Keratinocyte (primary cell): ENCODE measurements around the gene KLHDC7A.

Source experiments
- EZH2 ChIP-seq: IDR thresholded peaks from one replicate; pipeline ENCODE4 v1.6.1; 2012; ENCODE audit warnings: inconsistent platforms, mild to moderate bottlenecking, low read length, moderate library complexity
- TF ChIP-seq, protein P1 (sequence below), 3 experiments: IDR thresholded peaks in 1 of 3; conservative IDR thresholded peaks in 1 of 3; optimal IDR thresholded peaks in 1 of 3; 2 replicates in 2 of 3; 3 replicates in 1 of 3; pipeline versions ENCODE3 to v1.5.1; 2011; ENCODE audit warnings: low read length in 3 of 3, mild to moderate bottlenecking in 3 of 3, moderate library complexity in 2 of 3, control low read depth in 1 of 3, inconsistent platforms in 1 of 3; ENCODE audit not compliant: insufficient read depth in 2 of 3; ENCODE audit errors: extremely low read depth in 1 of 3

DNA sequence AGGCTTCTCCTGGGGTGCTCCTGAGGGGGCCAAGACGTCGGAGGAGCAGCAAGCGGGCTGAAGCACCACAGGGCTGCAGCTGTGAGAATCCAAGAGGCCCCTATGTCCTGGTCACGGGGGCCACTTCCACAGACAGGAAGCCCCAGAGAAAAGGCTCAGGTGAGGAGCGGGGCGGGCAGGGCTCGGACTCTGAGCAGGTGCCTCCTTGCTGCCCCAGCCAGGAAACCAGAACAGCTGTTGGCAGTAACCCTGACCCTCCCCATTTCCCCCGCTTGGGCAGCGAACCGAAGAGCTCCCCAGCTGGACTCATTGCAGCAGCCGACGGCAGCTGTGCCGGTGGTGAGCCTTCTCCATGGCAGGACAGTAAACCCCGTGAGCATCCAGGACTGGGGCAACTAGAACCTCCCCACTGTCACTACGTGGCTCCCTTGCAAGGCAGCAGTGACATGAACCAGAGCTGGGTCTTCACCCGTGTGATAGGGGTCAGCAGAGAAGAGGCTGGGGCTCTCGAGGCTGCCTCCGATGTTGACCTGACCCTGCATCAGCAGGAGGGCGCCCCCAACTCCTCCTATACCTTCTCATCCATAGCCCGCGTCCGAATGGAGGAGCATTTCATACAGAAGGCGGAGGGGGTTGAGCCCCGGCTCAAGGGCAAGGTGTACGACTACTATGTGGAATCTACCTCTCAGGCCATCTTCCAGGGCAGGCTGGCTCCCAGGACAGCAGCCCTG lies 625 bp downstream of the KLHDC7A start:
- TF ChIP-seq, protein P1, sequence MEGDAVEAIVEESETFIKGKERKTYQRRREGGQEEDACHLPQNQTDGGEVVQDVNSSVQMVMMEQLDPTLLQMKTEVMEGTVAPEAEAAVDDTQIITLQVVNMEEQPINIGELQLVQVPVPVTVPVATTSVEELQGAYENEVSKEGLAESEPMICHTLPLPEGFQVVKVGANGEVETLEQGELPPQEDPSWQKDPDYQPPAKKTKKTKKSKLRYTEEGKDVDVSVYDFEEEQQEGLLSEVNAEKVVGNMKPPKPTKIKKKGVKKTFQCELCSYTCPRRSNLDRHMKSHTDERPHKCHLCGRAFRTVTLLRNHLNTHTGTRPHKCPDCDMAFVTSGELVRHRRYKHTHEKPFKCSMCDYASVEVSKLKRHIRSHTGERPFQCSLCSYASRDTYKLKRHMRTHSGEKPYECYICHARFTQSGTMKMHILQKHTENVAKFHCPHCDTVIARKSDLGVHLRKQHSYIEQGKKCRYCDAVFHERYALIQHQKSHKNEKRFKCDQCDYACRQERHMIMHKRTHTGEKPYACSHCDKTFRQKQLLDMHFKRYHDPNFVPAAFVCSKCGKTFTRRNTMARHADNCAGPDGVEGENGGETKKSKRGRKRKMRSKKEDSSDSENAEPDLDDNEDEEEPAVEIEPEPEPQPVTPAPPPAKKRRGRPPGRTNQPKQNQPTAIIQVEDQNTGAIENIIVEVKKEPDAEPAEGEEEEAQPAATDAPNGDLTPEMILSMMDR (optimal IDR thresholded peaks at IDR 0.05 in 1 of 3, IDR thresholded peaks at IDR 0.05 in 1 of 3, conservative IDR thresholded peaks at IDR 0.05 in 1 of 3; ENCODE audit: extremely low read depth in 1 of 3, insufficient read depth in 2 of 3, low read length in 3 of 3) = no peak
- no peak for TF ChIP-seq EZH2
